DOHH2 (cell line): ENCODE results near the gene GAR1.
"Not testable (repeated sequence)": the region's sequence is repeated elsewhere in the genome, so short reads cannot be mapped to it uniquely, and the experiment has no call there.

Experiments used
- H3F3A ChIP-seq: fragments of 200-600 bp; sonication (generic), shearing (Covaris generic); 2 replicates; pipeline ENCODE4 v1.6.0; 2016; ENCODE audit warnings: antibody characterized with exemption, mild to moderate bottlenecking; ENCODE audit not compliant: control insufficient read depth, insufficient read depth
- H3K27ac ChIP-seq: fragments of 200-600 bp; sonication (generic); 2 replicates; pipeline ENCODE4 v1.5.1; 2014; ENCODE audit warnings: low read depth, mild to moderate bottlenecking, low read length, moderate library complexity
- H3K27me3 ChIP-seq: fragments of 200-600 bp; sonication (generic); 2 replicates; pipeline ENCODE4 v1.6.1; 2014; ENCODE audit warnings: mild to moderate bottlenecking, low read length, mixed read lengths; ENCODE audit not compliant: control insufficient read depth
- H3K36me3 ChIP-seq: fragments of 200-600 bp; sonication (generic); 2 replicates; pipeline ENCODE4 v1.6.1; 2014; ENCODE audit warnings: mild to moderate bottlenecking, low read length, moderate library complexity, mixed read lengths; ENCODE audit not compliant: control insufficient read depth
- H3K4me1 ChIP-seq: fragments of 200-600 bp; sonication (generic); 2 replicates; pipeline ENCODE4 v1.6.1; 2014; ENCODE audit warnings: mild to moderate bottlenecking, low read length, mixed read lengths; ENCODE audit not compliant: control insufficient read depth
- H3K4me2 ChIP-seq: fragments of 200-600 bp; sonication (generic); 2 replicates; pipeline ENCODE4 v1.6.0; 2014; ENCODE audit warnings: mild to moderate bottlenecking, low read length, moderate library complexity
- H3K4me3 ChIP-seq: fragments of 200-600 bp; sonication (generic); 2 replicates; pipeline ENCODE4 v1.5.1; 2014; ENCODE audit warnings: mild to moderate bottlenecking, low read length, mixed read lengths
- H3K79me2 ChIP-seq: fragments of 200-600 bp; sonication (generic); 2 replicates; pipeline ENCODE4 v1.6.1; 2014; ENCODE audit warnings: mild to moderate bottlenecking, low read length, mixed read lengths; ENCODE audit not compliant: control insufficient read depth
- H3K9me2 ChIP-seq: fragments of 200-600 bp; sonication (generic); replicated peaks from 2 replicates; pipeline ENCODE4 v1.6.1; 2014; ENCODE audit warnings: mild to moderate bottlenecking, low read length, mixed read lengths; ENCODE audit not compliant: control insufficient read depth
- H3K9me3 ChIP-seq: fragments of 200-600 bp; sonication (generic); 2 replicates; pipeline ENCODE4 v1.6.1; 2014; ENCODE audit warnings: antibody characterized with exemption, low read length, mixed read lengths; ENCODE audit not compliant: control insufficient read depth, insufficient read depth
- H4K20me1 ChIP-seq: fragments of 200-600 bp; sonication (generic); 2 replicates; pipeline ENCODE4 v1.6.0; 2014; ENCODE audit warnings: low read depth, mild to moderate bottlenecking, antibody characterized with exemption, low read length, moderate library complexity; ENCODE audit not compliant: control insufficient read depth, insufficient read depth
- EZH2phosphoT487 ChIP-seq: fragments of 200-600 bp; sonication (generic); IDR thresholded peaks from 2 replicates; pipeline ENCODE4 v1.6.1; 2017; ENCODE audit warnings: borderline replicate concordance, mild to moderate bottlenecking, antibody characterized with exemption, low read length, moderate library complexity, mixed read lengths
- TF ChIP-seq, protein P1 (sequence below): fragments of 200-600 bp; sonication (generic); IDR thresholded peaks from one replicate; pipeline ENCODE4 v1.5.1; 2014; ENCODE audit warnings: antibody characterized with exemption, mild to moderate bottlenecking, low read depth, low read length; ENCODE audit not compliant: poor library complexity, severe bottlenecking

The GAR1 gene

GRCh38 chr4:109847896-109848442, 32.4 kb downstream of the GAR1 start, which contains the start of gene LRIT3:
LRIT3 (plus strand) TSS chr4:109848107; CDS start chr4:109848202, 95 bp downstream.
- no peaks in the 10 kb centered on the region for H3K36me3 ChIP-seq
- TF ChIP-seq, protein P1, sequence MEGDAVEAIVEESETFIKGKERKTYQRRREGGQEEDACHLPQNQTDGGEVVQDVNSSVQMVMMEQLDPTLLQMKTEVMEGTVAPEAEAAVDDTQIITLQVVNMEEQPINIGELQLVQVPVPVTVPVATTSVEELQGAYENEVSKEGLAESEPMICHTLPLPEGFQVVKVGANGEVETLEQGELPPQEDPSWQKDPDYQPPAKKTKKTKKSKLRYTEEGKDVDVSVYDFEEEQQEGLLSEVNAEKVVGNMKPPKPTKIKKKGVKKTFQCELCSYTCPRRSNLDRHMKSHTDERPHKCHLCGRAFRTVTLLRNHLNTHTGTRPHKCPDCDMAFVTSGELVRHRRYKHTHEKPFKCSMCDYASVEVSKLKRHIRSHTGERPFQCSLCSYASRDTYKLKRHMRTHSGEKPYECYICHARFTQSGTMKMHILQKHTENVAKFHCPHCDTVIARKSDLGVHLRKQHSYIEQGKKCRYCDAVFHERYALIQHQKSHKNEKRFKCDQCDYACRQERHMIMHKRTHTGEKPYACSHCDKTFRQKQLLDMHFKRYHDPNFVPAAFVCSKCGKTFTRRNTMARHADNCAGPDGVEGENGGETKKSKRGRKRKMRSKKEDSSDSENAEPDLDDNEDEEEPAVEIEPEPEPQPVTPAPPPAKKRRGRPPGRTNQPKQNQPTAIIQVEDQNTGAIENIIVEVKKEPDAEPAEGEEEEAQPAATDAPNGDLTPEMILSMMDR = no peak
- TF ChIP-seq EZH2phosphoT487 = no peak
- H3K4me2 ChIP-seq = no peak within 1 kb of the TSS
- H3K27ac ChIP-seq = no peak within 1 kb of the TSS
- H3K9me2 ChIP-seq = no peaks in the 10 kb centered on the region
- no peak within 1 kb of the TSS for H3K4me3 ChIP-seq
- no peaks in the 10 kb centered on the region for H3K27me3 ChIP-seq
- no peaks in the 10 kb centered on the region for H4K20me1 ChIP-seq
- H3K9me3 ChIP-seq = no peaks in the 10 kb centered on the region
- no peaks in the 10 kb centered on the region for H3K79me2 ChIP-seq
- no peaks in the 10 kb centered on the region for H3F3A ChIP-seq
- H3K4me1 ChIP-seq = no peaks in the 10 kb centered on the region

DNA sequence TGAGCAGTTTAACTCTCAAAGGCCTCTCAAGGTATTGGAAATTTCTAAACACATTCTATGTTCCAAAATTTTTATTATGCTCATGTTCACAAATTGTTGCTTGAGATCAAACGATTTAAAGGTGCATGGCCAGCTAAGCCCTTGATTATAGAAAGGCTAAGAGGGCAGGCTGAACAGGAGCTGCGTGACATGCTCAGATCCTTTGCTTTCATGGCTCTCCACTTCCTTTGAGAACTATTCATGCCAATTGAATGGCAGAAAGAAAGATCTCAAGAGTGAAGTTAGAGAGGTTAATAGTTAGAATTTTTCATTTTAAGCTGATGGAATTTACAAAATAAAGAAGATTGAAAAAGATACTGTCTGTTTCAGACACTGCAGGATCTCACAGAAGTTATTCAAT, 32.9 kb downstream of the GAR1 start:
- Histone ChIP-seq H3K27me3 (no peaks in the 10 kb centered on the region), H3K36me3 (no peaks in the 10 kb centered on the region), H3K9me3 (no peaks in the 10 kb centered on the region), H3K9me2 (no peaks in the 10 kb centered on the region), H3K4me1 (no peaks in the 10 kb centered on the region), H4K20me1 (no peaks in the 10 kb centered on the region), H3F3A (no peaks in the 10 kb centered on the region), H3K27ac (no peak overlapping the region), H3K4me2 (no peak overlapping the region), H3K79me2 (no peaks in the 10 kb centered on the region), H3K4me3 (no peak overlapping the region)
- no peak for TF ChIP-seq EZH2phosphoT487

DNA sequence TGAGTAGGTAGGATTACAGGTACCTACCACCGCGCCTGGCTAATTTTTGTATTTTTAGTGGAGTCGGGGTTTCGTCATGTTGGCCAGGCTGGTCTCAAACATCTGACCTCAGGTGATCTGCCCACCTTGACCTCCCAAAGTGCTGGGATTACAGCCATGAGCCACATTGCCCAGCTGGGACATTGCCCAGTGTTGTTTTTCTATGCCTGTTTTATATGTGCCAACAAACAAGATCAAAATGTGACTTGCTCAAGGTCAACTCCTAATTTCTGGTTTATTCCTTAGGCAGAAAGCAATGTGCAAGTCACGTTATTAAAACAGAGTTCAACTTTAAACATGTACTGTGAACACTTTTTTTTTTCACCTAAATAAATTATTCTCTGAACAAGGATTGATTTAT, 35.0 kb downstream of the GAR1 start:
- Histone ChIP-seq H3K4me1 (no peaks in the 10 kb centered on the region), H3K27me3 (no peaks in the 10 kb centered on the region), H3F3A (no peaks in the 10 kb centered on the region), H4K20me1 (no peaks in the 10 kb centered on the region), H3K4me2 (no peak overlapping the region), H3K79me2 (no peaks in the 10 kb centered on the region), H3K9me3 (no peaks in the 10 kb centered on the region), H3K4me3 (no peak overlapping the region), H3K36me3 (no peaks in the 10 kb centered on the region), H3K27ac (no peak overlapping the region), H3K9me2 (no peaks in the 10 kb centered on the region)
- TF ChIP-seq EZH2phosphoT487 = no peak
- TF ChIP-seq, protein P1 = no peak

DNA sequence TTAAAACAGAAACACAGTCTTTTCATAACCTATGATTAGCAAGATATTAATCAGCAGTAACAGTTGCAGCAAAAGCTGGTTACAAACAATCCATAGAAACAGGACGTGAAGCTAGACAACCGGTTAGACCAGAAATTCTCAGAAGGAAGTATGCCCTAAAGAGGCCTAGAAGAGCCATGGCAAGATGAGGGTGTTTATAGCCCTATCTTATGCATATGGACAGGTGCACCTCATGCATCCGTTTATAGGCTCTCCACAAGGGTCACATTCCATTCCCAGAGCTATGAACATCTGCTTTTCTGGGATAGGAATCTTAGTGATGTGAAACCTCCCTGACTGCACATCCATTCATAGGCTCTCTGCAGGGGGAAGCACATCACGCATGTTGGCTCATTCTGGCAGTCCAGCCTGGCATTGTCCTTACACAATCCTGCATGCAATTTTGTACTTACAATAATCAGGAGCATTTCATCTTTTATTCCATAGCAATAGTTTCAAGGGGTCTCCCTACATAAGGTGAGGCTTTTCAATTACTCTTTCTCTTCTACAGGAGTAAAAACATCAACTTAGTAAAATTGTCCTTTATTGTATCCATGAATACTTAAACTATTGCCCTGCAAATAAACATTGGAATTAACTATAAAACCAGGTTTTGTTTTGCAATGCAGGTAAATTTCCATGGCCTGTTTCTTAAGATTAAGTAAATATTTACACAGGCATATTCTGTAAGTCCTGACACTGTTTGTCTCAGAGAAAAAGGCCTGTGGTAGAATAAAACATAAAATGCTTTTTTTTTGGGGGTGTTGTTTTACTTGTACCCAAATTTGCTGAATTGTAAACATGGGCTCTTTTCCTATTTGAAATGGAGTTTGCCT, 44.1 kb downstream of the GAR1 start:
- H3K4me1 ChIP-seq, H3K36me3 ChIP-seq, H3F3A ChIP-seq, H3K27ac ChIP-seq, H3K4me2 ChIP-seq, H3K27me3 ChIP-seq, H3K4me3 ChIP-seq, H3K9me2 ChIP-seq, H3K79me2 ChIP-seq, H4K20me1 ChIP-seq: not testable (repeated sequence)
- H3K9me3 ChIP-seq = peaks cover 16% of the 10 kb centered on the region
